Mesothelial cell of epicardium (in vitro differentiated cells): ENCODE data around the gene AUTS2. TPM values are rescaled to one million over a fixed set of nuclear protein-coding genes. Genes with fewer than 3 reads are reported as not detected.

Experiments
- DNase-seq, 2 experiments: peaks; one replicate each; pipeline ENCODE4 v3.0.0; 2021; ENCODE audit warnings: low spot score in 2 of 2; ENCODE audit not compliant: unreplicated experiment in 2 of 2
- H3K27ac Mint-ChIP-seq: 2 replicates; pipeline ENCODE4 v1.8.0; 2021; ENCODE audit warnings: mixed read lengths
- H3K27me3 Mint-ChIP-seq: 2 replicates; pipeline ENCODE4 v1.8.0; 2021; ENCODE audit warnings: low read depth, mixed read lengths
- H3K36me3 Mint-ChIP-seq: 2 replicates; pipeline ENCODE4 v1.8.0; 2021; ENCODE audit warnings: mixed read lengths
- H3K4me1 Mint-ChIP-seq: 2 replicates; pipeline ENCODE4 v1.8.0; 2021; ENCODE audit warnings: mixed read lengths
- H3K4me3 Mint-ChIP-seq: 2 replicates; pipeline ENCODE4 v1.8.0; 2021; ENCODE audit warnings: mild to moderate bottlenecking, moderate library complexity, mixed read lengths
- H3K9me3 Mint-ChIP-seq: 2 replicates; pipeline ENCODE4 v1.8.0; 2021; ENCODE audit warnings: mixed read lengths
- CTCF ChIP-seq: fragments of 200-600 bp; sonication (generic); IDR thresholded peaks from one replicate; pipeline ENCODE4 v1.5.0; 2021; ENCODE audit warnings: antibody characterized with exemption; ENCODE audit not compliant: unreplicated experiment
- total RNA-seq: library from RNA; stranded (reverse); gene quantifications from 3 replicates; pipeline ENCODE4 v1.2.1, GENCODE V29; 2021

Gene AUTS2
- total RNA-seq, 1 donor from 2014 or later, result 135 TPM

GRCh38 chr7:69754476-69754875, 156.2 kb downstream of the AUTS2 start:
- no peak overlapping the region for H3K4me3 Mint-ChIP-seq
- DNase-seq, result no peak
- H3K36me3 Mint-ChIP-seq, result no peaks in the 10 kb centered on the region
- H3K27ac Mint-ChIP-seq, result no peak overlapping the region
- TF ChIP-seq CTCF, result no peak
- no peaks in the 10 kb centered on the region for H3K27me3 Mint-ChIP-seq
- no peaks in the 10 kb centered on the region for H3K9me3 Mint-ChIP-seq
- H3K4me1 Mint-ChIP-seq, result peaks cover 54% of the 10 kb centered on the region

DNA sequence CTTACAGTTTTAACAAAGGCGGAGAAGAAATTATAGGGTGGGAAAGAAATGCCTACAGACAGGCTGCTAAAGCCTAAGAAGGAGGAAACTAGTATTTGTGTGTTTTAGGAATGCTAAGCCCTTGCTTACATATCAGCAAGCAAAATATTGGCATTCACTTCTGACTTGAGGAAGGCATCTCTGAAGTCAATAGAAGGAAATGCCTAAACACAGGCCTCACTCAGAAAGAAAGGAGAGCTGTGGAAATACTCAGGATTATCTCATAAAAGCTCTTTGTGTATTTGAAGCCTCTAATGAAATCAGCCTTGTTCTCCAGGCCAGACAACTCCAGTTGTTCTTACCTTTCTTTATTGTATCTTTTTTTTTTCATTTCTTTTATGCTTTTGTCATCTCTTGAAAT, 158.0 kb downstream of the AUTS2 start:
- Mint-ChIP-seq H3K27ac (no peak overlapping the region), H3K9me3 (no peaks in the 10 kb centered on the region), H3K36me3 (no peaks in the 10 kb centered on the region), H3K4me3 (no peak overlapping the region), H3K4me1 (peaks cover 44% of the 10 kb centered on the region), H3K27me3 (no peaks in the 10 kb centered on the region)
- TF ChIP-seq CTCF, result no peak
- no peak for DNase-seq

- Mint-ChIP-seq H3K4me1 (peaks cover 40% of the 10 kb centered on the region), H3K36me3 (no peaks in the 10 kb centered on the region)
- no peak for TF ChIP-seq CTCF
Measured at GRCh38 chr7:69757528-69757927, 159.3 kb downstream of the AUTS2 start.

DNA sequence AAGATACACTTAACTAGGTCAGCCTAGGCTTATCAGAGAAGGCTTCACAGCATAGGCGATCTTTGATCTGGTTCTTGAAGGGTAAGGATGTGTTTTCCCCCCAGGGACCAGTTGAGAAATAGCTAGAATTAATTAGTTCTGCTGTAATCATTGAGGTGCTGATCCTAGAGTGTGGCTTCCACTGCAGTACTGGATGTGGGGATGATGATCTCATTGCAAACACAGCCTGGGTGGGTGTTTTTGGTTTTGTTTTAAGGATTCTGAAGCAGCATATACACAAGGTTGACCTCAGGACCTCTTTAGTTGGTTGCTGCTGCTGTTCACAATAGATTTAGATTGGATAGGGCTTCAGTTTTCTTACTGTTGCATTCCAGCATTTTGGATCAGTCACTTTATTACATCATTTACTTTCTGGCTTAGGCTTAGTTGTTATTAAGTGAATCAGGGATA, 159.7 kb downstream of the AUTS2 start:
- no peak overlapping the region for H3K4me3 Mint-ChIP-seq
- DNase-seq, result no peak
- H3K27ac Mint-ChIP-seq, result no peak overlapping the region
- H3K27me3 Mint-ChIP-seq, result no peaks in the 10 kb centered on the region
- H3K36me3 Mint-ChIP-seq, result no peaks in the 10 kb centered on the region
- no peak for TF ChIP-seq CTCF
- H3K9me3 Mint-ChIP-seq, result no peaks in the 10 kb centered on the region
- H3K4me1 Mint-ChIP-seq, result peaks cover 40% of the 10 kb centered on the region

More at GRCh38 chr7:69757528-69757927, 159.3 kb downstream of the AUTS2 start:
- Mint-ChIP-seq H3K9me3 (no peaks in the 10 kb centered on the region), H3K27ac (no peak overlapping the region), H3K4me3 (no peak overlapping the region), H3K27me3 (no peaks in the 10 kb centered on the region)
- no peak for DNase-seq

DNA sequence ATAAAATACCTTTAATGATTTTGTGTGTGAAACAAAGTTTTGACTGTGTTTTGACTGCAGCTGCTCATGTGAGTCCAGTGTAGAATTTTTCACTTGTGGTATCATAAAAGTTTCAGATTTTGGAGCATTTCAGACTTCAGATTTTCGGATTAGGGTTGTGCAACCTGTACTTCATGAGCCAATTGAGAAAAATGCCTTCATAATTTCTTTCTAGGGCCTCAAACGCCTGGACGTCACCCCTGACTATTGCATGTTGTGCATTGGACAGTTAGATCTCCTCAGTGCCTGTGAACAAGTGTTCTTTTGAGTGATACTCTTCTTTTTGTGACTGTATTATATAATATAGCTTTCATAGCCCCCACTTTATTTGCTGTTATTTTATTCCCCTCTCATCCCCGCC, 161.1 kb downstream of the AUTS2 start:
- no peaks in the 10 kb centered on the region for H3K27me3 Mint-ChIP-seq
- H3K9me3 Mint-ChIP-seq, result no peaks in the 10 kb centered on the region
- H3K27ac Mint-ChIP-seq, result no peak overlapping the region
- TF ChIP-seq CTCF, result no peak
- no peak for DNase-seq
- no peaks in the 10 kb centered on the region for H3K36me3 Mint-ChIP-seq
- peaks cover 46% of the 10 kb centered on the region for H3K4me1 Mint-ChIP-seq
- H3K4me3 Mint-ChIP-seq, result no peak overlapping the region
